HCT116 (cell line): ENCODE measurements around the gene MSLN. TPM values are rescaled to one million over a fixed set of nuclear protein-coding genes. Genes with fewer than 3 reads are reported as not detected.
A peak's percentile ranks its signal among the peaks of the same experiment; 100 is the strongest.

Source experiments
- ATAC-seq: fragments of 200-7000 bp; cut with Tn5 transposase; 2 replicates; pipeline ENCODE4 v1.9.1; 2020; ENCODE audit warnings: mild to moderate bottlenecking, moderate library complexity
- BruUV-seq: library from RNA; stranded (reverse); fragments of 400-500 nt; replicated peaks from 2 replicates; lab custom pipeline; 2021; lab: Mats Ljungman, UMichigan
- CTCF ChIA-PET: fragments of 300-600 bp; sonication (Branson Sonifier 250); formaldehyde crosslinking; loops from one replicate; lab custom pipeline; 2021; ENCODE audit warnings: antibody characterized with exemption; lab: Charles Lee
- POLR2A ChIA-PET: fragments of 300-600, 350-600 bp; sonication (Branson Sonifier 250); formaldehyde crosslinking; loops from one replicate; lab custom pipeline; 2021; ENCODE audit warnings: antibody characterized with exemption; lab: Charles Lee
- RAD21 ChIA-PET, 2 experiments: fragments of 300-600 bp; sonication (Branson Sonifier 250); formaldehyde crosslinking; loops; one replicate each; lab custom pipeline; 2023; ENCODE audit warnings: low total read pairs in 2 of 2; ENCODE audit not compliant: uncharacterized antibody in 2 of 2, unreplicated experiment in 2 of 2, low non-redundant PET in 1 of 2; lab: Charles Lee
- DNase-seq: peaks from one replicate; pipeline ENCODE4 v3.0.0-alpha.2; 2010; ENCODE audit warnings: low read depth, low spot score
- H2AFZ ChIP-seq: fragments of 200-600 bp; shearing (Covaris generic), sonication (generic); 2 replicates; pipeline ENCODE4 v1.6.1; 2017; ENCODE audit warnings: low read depth, mixed run types, mixed read lengths, antibody characterized with exemption, low read length; ENCODE audit not compliant: poor library complexity, severe bottlenecking
- H3K27ac ChIP-seq: 2 replicates; pipeline ENCODE4 v1.5.1; 2012; ENCODE audit warnings: low read depth, low read length
- H3K27me3 ChIP-seq: fragments of 200-600 bp; sonication (generic); 2 replicates; pipeline ENCODE4 v1.6.1; 2016; ENCODE audit warnings: mixed run types, low read length, mixed read lengths; ENCODE audit not compliant: insufficient read depth
- H3K36me3 ChIP-seq, 2 experiments: fragments of 200-500 bp in 1 of 2; fragments of 200-600 bp in 1 of 2; sonication (Bioruptor generic) in 1 of 2; sonication (generic) in 1 of 2; 2 replicates each; pipeline versions ENCODE4 v1.5.1 to v1.6.1; 2014 to 2016; ENCODE audit warnings: low read length in 2 of 2, inconsistent platforms in 1 of 2, mixed read lengths in 1 of 2, mixed run types in 1 of 2; ENCODE audit not compliant: insufficient read depth in 2 of 2, control insufficient read depth in 1 of 2
- H3K4me1 ChIP-seq, 2 experiments: fragments of 200-600 bp in 1 of 2; sonication (generic) in 1 of 2; 2 replicates each; pipeline versions ENCODE4 v1.5.1 to v1.6.1; 2012 to 2017; ENCODE audit warnings: low read length in 2 of 2, inconsistent platforms in 1 of 2, mild to moderate bottlenecking in 1 of 2, mixed read lengths in 1 of 2, mixed run types in 1 of 2, moderate library complexity in 1 of 2; ENCODE audit not compliant: insufficient read depth in 2 of 2, control insufficient read depth in 1 of 2
- H3K4me2 ChIP-seq: fragments of 200-600 bp; sonication (generic); 2 replicates; pipeline ENCODE4 v1.6.1; 2017; ENCODE audit warnings: mixed run types, low read length, mixed read lengths
- H3K4me3 ChIP-seq, 2 experiments: fragments of 200-600 bp in 1 of 2; sonication (generic) in 1 of 2; replicated peaks in 1 of 2; 2 replicates each; pipeline ENCODE4 v1.5.1; 2011 to 2016; ENCODE audit warnings: low read length in 2 of 2, control low read depth in 1 of 2, low read depth in 1 of 2, mild to moderate bottlenecking in 1 of 2, mixed read lengths in 1 of 2, mixed run types in 1 of 2
- H3K79me2 ChIP-seq: fragments of 200-600 bp; sonication (generic); 2 replicates; pipeline ENCODE4 v1.6.1; 2017; ENCODE audit warnings: mild to moderate bottlenecking, mixed run types, low read length, moderate library complexity, mixed read lengths; ENCODE audit not compliant: insufficient read depth
- H3K9ac ChIP-seq: fragments of 200-600 bp; sonication (generic); 2 replicates; pipeline ENCODE4 v1.6.1; 2016; ENCODE audit warnings: low read length, mixed read lengths
- H3K9me2 ChIP-seq: fragments of 200-600 bp; sonication (generic), shearing (Covaris generic); 2 replicates; pipeline ENCODE4 v1.6.1; 2017; ENCODE audit warnings: mixed run types, mild to moderate bottlenecking, moderate library complexity; ENCODE audit not compliant: insufficient read depth
- H3K9me3 ChIP-seq, 2 experiments: fragments of 200-500 bp in 1 of 2; fragments of 200-600 bp in 1 of 2; sonication (Bioruptor generic) in 1 of 2; sonication (generic) in 1 of 2; 2 replicates each; pipeline ENCODE4 v1.6.1; 2014 to 2017; ENCODE audit warnings: low read length in 2 of 2, mixed read lengths in 2 of 2, inconsistent platforms in 1 of 2, low read depth in 1 of 2, mild to moderate bottlenecking in 1 of 2, mixed run types in 1 of 2, moderate library complexity in 1 of 2; ENCODE audit not compliant: control insufficient read depth in 1 of 2, insufficient read depth in 1 of 2
- H4K20me1 ChIP-seq: fragments of 200-600 bp; sonication (generic), shearing (Covaris generic); 2 replicates; pipeline ENCODE4 v1.6.1; 2017; ENCODE audit warnings: mixed run types, mild to moderate bottlenecking, moderate library complexity; ENCODE audit not compliant: insufficient read depth
- CEBPB ChIP-seq: IDR thresholded peaks from 2 replicates; pipeline ENCODE4 v1.6.1; 2012; ENCODE audit warnings: low read depth
- CTCF ChIP-seq, 3 experiments: fragments of 200-600 bp in 1 of 3; sonication (generic) in 1 of 3; IDR thresholded peaks in 2 of 3; conservative IDR thresholded peaks in 1 of 3; 2 replicates each; pipeline ENCODE4 v1.5.1; 2012 to 2017; ENCODE audit warnings: low read depth in 2 of 3, low read length in 2 of 3, antibody characterized with exemption in 1 of 3, borderline replicate concordance in 1 of 3, control low read depth in 1 of 3, mild to moderate bottlenecking in 1 of 3, mixed read lengths in 1 of 3, mixed run types in 1 of 3, moderate library complexity in 1 of 3; ENCODE audit not compliant: insufficient read depth in 1 of 3
- EZH2phosphoT487 ChIP-seq: fragments of 200-600 bp; IDR thresholded peaks from 2 replicates; pipeline ENCODE4 v1.6.1; 2018; ENCODE audit warnings: antibody characterized with exemption, borderline replicate concordance
- JUND ChIP-seq: IDR thresholded peaks from 2 replicates; pipeline ENCODE4 v1.6.1; 2012
- REST ChIP-seq: IDR thresholded peaks from 2 replicates; pipeline ENCODE4 v1.6.1; 2012; ENCODE audit warnings: low read depth
- TCF7L2 ChIP-seq: IDR thresholded peaks from 2 replicates; pipeline ENCODE4 v1.7.0; 2011; ENCODE audit warnings: borderline replicate concordance, inconsistent platforms; ENCODE audit not compliant: insufficient read depth, insufficient read length; ENCODE audit errors: extremely low read depth
- intact Hi-C: fragments of 100-400 bp; cut with micrococcal nuclease; formaldehyde crosslinking; loops from 2 replicates; pipeline ENCODE4 v1.10.0; 2022
- total RNA-seq: library from RNA; stranded (reverse); gene quantifications from one replicate; pipeline ENCODE4 v1.2.1, GENCODE V29; 2021; ENCODE audit not compliant: unreplicated experiment

MSLN gene
- total RNA-seq, 1 experiment from 2014 or later = 40.9 TPM

DNA sequence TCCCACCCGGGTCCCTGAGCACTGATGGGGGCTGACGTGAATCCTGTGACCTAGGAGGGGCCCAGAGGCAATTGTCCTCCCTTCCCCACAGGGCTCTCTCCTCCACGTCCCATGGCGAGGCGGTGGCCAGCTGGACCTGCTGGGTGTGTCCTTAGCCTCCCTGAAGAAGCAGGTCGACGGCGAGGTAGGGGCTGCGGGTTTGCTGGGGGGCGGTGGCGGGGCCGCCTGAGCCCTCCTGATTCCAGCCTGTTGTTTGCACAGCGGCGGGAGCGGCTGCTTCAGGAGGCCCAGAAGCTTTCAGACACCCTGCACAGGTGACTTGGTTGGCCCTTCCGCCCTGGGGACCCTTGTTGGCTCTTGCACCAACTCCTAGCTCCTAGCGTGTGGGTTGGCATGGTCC, 29.6 kb downstream of the MSLN start:
- H4K20me1 ChIP-seq = no peaks in the 10 kb centered on the region
- H3K79me2 ChIP-seq = peaks cover 57% of the 10 kb centered on the region
- no peak overlapping the region for H3K27ac ChIP-seq
- DNase-seq (no peak), ATAC-seq (no peak)
- TF ChIP-seq CEBPB = no peak
- TF ChIP-seq TCF7L2 = no peak
- no peak for TF ChIP-seq CTCF (IDR thresholded peaks at IDR 0.05 in 2 of 3, conservative IDR thresholded peaks at IDR 0.05 in 1 of 3; ENCODE audit: borderline replicate concordance in 1 of 3, insufficient read depth in 1 of 3, low read depth in 2 of 3, low read length in 2 of 3)
- no peak for TF ChIP-seq REST
- TF ChIP-seq EZH2phosphoT487 = no peak
- TF ChIP-seq JUND = no peak
- ChIA-PET RAD21 (no interaction called here), CTCF (no interaction called here), POLR2A (no interaction called here)
- H3K4me1 ChIP-seq = peaks cover 5 to 43% of the 10 kb centered on the region in 2 experiments; a peak in 3 of 4 replicates
- BruUV-seq = no TSS peak
- H3K36me3 ChIP-seq = peaks cover 5 to 40% of the 10 kb centered on the region in 2 experiments
- H3K9ac ChIP-seq = peak overlapping the region; percentile 88; the same call in 1 of the 2 replicates
- H3K4me2 ChIP-seq = peak overlapping the region; percentile 97
- H3K4me3 ChIP-seq = no peak overlapping the region
- H2AFZ ChIP-seq = no peak overlapping the region
- no peaks in the 10 kb centered on the region for H3K27me3 ChIP-seq
- H3K9me3 ChIP-seq = no peaks in the 10 kb centered on the region
- H3K9me2 ChIP-seq = no peaks in the 10 kb centered on the region
- intact Hi-C loops = no loop called here
